HK-2 (cell line): ENCODE data around the gene RALGDS.
"Not testable (repeated sequence)": the region's sequence is repeated elsewhere in the genome, so short reads cannot be mapped to it uniquely, and the experiment has no call there.

Source experiments
- DNase-seq: peaks from one replicate; pipeline ENCODE4 v3.0.0-alpha.2; 2018; ENCODE audit not compliant: unreplicated experiment

RALGDS gene

DNA sequence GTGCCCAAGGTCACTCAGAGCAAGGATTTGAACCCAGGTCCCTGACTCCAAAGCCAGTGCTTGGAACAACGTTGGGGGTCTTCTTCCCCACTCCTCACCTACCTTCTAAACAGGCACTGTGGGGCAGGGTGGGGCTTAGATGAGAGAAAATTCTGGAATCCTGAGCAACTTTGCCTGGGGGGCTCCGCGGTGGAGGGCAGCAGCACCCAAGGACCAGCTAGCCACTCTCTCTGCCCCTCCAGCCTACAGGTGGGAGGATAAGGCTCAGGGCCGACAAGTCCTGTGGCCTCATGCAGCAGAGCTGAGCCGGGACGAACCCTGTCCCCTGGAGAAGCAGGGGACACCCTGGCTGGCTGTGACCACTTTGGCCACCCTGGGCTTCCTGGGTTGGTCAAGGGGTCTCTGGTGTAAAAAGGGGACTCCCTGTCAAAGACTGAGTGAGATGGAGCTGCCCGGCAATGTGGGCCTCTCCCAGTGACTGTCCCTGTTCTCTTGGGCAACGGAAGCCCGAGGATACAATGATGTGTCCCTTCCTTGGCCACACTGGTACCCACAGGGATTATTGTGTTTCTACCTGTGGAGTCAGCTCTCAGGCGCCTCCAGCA lies 32.8 kb downstream of the RALGDS start:
- no peak for DNase-seq

DNA sequence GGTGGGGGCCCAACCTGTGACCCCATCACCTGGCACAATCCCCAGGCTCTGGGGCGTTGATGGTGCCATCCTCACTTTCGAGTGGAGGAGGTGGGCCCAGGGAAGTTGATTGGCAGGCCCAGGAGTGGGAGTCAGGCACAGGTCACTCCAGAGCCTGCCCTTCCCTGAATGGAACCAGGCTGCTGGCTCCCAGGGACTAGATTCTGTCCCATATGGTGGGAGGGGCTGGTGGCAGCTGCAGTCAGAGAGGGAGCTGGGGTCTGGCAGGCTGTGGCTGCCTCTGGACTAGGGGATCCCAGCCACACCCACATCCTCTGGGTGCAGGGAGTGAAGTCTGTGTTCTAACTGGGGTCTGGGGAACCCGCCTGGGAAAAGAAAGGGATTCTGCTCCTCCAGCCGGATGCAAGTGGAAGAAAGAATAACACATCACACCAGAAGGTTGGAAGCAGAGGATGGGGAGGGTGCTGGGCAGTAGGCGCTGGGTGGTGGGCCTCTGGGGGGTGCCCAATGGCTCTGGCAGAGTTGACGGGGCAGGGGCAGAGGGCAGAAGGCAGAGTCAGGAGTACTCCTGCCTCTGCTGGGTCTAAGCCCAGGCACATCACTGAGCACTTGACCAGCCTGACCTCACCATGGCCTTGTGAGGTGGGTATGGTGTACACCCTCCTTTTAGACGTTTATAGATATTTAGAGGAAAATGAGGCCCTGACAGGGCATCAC lies 33.5 kb downstream of the RALGDS start:
- DNase-seq, result no peak

DNA sequence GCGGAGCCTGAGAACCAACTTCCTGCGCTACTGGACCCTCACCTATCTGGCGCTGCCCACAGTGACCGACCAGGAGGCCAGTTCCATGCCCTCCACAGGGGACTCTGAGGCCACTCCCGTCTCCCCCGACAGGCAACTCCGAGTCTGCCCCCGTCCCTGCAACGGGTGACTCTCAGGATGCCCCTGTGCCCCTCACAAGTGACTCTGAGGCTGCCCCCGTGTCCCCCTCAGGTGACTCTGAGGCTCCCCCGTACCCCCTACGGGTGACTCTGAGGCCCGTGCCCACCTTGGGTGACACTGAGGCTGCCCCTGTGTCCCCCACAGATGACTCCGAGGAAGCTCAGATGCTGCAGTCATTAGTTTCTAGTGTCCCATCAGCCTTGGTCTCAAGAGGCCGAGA lies 34.1 kb downstream of the RALGDS start:
- DNase-seq, result no peak

DNA sequence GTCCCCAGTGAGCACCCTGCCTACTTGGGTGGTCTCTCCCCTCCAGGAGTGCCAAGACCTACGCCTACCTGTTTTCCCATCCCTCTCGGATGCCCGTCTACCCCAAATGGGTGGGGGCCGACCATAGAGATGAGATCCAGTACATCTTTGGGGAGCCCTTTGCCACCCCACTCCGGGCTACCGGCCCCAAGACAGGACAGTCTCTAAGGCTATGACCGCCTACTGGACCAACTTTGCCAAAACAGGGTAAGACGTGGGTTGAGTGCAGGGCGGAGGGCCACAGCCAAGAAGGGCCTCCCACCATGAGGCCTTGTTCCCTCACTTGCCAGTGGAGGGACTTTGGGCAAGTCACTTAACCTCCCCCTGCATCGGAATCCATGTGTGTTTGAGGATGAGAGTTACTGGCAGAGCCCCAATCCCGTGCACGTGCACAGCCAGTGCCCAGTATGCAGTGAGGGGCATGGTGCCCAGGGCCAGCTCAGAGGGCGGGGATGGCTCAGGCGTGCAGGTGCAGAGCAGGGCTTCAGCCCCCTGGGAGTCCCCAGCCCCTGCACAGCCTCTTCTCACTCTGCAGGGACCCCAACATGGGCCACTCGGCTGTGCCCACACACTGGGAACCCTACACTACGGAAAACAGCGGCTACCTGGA lies 34.7 kb downstream of the RALGDS start:
- not testable (repeated sequence) for DNase-seq

DNA sequence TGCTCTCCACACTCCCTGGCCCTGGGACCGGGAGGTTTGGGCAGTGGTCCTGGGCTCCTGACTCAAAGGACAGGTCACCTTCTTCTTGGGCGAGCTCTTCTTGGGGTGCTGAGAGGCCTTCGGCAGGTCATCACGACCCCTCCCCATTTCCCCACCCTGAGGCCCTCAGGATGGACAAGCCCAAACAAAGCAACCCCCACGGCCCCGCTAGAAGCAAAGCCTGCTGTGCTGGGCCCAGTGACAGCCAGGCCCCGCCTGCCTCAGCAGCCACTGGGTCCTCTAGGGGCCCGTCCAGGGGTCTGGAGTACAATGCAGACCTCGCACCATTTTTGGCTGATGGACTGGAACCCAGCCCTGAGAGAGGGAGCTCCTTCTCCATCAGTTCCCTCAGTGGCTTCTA lies 37.4 kb downstream of the RALGDS start:
- DNase-seq, result not testable (repeated sequence)

DNA sequence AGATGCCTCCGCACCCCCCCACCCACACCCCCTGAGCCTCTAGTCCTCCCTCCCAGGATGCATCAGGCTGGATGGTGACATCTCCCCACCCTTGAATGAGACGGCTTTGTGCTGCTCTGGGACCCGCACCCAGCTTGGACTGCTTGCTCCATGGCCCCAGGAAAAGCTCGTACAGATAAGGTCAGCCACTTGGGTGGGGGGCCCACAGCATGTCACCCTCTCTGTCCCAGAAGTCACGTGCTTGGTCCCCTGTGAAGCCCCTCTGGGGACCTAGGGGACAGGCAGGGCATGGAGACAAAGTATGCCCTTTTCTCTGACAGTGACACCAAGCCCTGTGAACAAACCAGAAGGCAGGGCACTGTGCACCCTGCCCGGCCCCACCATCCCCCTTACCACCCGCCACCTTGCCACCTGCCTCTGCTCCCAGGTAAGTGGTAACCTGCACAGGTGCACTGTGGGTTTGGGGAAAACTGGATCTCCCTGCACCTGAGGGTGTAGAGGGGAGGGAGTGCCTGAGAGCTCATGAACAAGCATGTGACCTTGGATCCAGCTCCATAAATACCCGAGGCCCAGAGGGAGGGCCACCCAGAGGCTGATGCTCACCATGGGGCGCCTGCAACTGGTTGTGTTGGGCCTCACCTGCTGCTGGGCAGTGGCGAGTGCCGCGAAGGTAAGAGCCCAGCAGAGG lies 38.9 kb downstream of the RALGDS start:
- DNase-seq, result not testable (repeated sequence)

DNA sequence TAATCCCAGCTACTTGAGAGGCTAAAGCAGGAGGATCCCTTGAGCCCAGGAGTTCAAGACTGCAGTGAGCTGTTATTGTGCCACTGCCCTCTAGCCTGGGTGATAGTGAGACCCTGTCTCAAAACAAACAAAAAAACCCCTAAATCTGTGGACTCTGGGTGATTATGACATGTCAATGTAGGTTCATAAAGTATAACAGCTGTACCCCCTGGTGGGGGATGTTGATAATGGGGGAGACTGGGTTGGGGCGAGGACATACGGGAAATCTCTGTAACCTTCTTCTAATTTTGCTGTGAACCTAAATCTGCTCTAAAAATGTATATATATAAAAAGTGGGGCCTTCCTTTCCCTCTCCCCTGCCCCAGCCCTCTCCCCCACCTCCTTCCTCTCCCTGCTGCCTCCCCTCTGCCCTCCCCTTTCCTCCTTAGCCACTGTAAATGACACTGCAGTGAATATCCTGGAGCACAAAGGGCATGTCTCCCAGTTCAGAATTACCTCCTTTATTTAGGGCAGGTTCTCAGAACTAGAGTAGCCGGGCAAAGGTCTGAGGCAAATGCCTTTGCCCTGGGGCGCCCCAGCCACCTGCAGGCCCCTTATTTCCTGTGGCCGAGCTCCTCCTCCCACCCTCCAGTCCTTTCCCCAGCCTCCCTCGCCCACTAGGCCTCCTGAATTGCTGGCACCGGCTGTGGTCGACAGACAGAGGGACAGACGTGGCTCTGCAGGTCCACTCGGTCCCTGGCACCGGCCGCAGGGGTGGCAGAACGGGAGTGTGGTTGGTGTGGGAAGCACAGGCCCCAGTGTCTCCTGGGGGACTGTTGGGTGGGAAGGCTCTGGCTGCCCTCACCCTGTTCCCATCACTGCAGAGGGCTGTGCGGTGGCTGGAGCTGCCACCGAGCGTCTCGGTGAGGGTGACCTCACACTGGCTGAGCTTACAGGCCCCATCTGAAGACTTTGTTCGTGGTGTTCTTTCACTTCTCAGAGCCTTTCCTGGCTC lies 40.0 kb downstream of the RALGDS start:
- not testable (repeated sequence) for DNase-seq

DNA sequence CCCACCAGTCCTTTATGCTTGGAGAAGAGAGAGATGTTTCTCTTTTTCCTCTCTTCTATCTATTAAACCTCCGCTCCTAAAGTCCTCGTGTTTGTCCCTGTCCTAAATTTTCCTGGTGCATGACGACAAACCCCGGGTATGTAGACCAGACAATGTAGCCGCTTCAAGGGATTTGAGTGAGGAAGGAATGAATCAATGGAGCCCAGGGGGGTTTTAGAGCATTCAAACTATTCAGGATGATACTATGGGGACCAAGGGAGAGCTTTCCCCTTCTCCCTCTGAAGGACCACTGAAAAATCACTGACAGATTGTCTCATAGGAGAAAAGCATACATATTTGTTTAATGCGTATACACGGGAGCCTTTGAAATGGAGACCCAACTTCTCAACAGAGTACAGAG lies 40.9 kb downstream of the RALGDS start:
- no peak for DNase-seq

DNA sequence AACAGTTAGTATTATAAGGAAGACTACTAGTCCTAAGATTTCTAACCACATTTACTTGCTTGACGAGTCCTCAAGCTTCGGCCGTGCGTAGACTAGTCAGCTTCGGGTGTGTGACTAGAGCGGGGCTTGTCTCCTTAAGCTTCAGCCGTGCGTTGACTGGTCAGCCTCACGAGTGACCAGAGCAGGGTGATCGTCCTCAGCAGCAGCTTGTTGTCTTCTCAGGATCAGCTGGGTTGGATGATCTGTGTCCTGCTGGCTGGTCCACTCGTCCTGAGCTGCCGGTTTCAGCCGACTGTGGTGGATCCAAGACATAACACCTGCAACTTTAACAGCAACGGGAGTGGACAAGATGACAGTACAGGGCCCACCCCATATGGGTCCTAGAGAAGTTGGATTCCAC lies 42.6 kb downstream of the RALGDS start:
- DNase-seq, result no peak

DNA sequence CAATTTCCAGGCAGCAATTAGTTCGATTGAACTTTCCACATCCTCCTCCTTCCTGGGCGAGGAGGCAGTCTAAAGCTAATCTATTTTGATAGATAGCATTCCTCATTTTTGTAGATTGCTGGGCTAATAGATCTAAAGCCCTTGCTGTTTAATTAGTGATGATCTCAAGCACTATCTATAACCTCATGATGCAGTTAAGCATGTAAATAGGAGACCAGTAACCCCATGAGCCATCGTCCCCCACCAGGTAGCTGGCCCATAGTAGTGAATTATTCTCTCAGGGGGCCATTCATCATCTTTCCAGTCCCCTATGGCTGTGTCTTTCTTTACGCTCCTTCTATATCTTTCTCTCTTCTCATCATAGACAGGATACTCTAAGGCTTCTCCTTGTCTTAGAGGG lies 44.3 kb downstream of the RALGDS start:
- no peak for DNase-seq

DNA sequence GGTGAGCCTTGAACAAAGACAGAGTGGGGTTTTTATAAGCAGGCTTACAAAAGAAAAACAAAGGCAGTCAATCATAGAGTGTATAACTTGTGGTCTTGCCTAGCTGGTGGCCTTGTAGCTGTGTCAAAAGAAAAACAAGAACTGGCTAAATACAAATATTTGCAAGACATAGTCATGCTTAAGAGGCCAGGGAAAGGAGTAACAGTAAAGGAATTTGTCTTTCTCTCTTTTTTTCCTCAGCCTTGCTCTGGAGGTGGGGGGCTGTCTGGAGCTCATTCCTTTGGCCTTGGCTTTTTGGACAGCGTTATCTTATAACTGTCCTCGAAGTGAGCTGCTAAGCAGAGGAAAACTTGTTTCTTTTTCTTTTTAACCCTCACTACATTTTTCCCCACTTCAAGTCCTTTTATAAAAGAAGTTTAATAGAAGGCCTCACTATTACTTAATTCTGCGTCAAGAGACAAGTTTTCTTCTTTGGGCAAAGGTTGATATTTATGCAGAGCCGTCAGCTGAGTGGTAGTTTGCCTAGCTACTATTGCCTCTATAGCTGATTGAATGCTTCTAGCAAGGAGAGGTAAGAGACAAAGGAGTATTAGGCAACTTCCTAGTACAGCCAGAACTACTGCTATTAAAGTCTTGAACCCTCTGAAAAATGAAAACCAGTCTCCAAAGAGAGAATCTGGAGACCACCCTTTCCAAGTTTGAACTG lies 45.0 kb downstream of the RALGDS start:
- DNase-seq, result no peak

DNA sequence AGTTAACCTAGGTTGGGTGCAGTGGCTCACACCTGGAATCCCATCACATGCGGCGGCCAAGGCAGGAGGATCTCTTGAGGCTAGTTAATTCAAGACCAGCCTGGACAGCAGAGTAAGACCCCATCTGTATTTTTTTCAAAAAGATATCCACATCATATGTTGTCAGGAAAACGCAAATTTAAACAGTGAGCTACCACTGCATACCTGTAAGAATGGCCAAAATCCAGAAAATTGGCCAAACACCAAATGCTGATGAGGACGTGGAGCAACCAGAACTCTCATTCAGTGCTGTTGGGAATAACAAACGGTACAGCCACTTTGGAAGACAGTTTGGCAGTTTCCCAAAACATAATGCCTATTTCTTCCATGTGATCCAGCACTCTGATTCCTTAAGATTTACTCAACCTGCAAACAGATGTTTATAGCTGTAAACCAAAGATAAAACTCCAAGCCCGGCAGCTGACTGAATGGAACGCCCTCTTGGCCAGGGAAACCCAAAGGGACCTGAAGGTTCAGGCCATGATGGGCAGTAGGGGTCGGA lies 46.9 kb downstream of the RALGDS start:
- no peak for DNase-seq

DNA sequence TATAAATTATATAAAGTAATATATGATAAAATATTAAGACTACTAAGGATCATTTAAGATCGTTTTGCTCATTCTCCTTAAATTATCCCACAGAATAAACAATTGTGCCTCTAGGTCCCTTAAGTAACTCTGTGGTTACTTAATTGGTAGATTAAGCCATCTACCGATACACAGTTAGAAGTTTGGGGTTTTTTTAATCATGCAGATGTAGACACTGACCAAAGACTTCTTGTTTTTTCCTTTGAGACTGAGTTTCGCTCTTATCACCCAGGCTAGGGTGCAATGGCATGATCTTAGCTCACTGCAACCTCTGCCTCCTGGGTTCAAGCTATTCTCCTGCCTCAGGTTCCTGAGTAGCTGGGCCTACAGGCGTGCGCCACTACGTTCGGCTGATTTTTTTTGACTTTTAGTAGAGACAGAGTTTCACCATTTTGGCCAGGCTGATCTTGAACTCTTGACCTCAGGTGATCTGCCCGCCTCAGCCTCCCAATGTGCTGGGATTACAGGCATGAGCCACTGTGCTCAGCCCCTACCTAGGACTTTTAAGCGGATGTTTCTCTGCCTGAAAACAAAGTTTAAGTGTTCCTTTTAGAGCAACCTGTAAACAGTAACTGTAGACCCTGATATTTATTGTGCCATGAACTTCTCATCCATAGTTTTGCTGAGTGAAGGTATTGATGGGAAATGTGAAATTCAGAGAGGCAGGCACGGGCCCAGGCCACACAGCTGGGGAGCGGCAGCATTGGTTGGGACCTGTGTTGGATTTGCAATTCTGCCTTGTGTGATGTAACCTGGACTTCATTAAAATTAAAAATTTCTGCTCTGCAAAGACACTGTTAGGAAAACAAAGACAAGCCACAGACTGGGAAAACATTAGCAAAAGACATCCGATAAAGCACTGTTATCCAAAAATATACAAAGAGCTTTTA lies 47.7 kb downstream of the RALGDS start:
- no peak for DNase-seq

DNA sequence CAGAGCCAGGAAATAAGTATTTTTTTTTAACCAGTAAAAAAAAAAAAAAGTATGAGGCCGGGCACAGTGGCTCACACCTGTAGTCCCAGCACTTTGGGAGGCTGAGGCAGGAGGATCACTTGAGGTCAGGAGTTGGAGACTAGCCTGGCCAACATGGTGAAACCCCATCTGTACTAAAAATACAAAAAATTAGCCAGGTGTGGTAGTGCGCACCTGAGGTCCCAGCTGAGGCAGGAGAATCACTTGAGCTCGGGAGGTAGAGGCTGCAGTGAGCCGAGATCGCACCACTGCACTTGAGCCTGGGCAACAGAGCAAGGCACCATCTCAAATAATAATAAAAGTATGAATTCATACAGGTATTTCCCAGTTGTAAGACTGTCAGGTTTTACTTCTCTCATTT lies 48.8 kb downstream of the RALGDS start:
- DNase-seq, result not testable (repeated sequence)

DNA sequence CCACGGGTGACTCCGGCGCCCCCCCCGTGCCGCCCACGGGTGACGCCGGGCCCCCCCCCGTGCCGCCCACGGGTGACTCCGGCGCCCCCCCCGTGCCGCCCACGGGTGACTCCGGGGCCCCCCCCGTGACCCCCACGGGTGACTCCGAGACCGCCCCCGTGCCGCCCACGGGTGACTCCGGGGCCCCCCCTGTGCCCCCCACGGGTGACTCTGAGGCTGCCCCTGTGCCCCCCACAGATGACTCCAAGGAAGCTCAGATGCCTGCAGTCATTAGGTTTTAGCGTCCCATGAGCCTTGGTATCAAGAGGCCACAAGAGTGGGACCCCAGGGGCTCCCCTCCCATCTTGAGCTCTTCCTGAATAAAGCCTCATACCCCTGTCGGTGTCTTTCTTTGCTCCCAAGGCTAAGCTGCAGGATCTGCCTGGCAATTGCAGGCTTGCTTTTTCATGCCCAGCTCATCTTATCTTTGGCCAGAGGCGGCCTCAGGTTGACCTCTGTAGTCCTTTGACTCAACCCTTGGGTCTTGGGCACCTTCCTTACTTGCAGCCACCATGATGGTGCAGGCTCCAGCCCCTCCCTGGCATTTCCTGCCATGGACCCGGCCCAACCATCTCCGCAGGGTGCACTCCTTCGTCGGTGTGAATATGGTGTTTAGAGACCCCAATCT lies 49.4 kb downstream of the RALGDS start:
- no peak for DNase-seq

DNA sequence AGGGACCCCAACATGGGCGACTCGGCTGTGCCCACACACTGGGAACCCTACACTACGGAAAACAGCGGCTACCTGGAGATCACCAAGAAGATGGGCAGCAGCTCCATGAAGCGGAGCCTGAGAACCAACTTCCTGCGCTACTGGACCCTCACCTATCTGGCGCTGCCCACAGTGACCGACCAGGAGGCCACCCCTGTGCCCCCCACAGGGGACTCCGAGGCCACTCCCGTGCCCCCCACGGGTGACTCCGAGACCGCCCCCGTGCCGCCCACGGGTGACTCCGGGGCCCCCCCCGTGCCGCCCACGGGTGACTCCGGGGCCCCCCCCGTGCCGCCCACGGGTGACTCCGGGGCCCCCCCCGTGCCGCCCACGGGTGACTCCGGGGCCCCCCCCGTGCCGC lies 50.1 kb downstream of the RALGDS start:
- DNase-seq, result not testable (repeated sequence)

DNA sequence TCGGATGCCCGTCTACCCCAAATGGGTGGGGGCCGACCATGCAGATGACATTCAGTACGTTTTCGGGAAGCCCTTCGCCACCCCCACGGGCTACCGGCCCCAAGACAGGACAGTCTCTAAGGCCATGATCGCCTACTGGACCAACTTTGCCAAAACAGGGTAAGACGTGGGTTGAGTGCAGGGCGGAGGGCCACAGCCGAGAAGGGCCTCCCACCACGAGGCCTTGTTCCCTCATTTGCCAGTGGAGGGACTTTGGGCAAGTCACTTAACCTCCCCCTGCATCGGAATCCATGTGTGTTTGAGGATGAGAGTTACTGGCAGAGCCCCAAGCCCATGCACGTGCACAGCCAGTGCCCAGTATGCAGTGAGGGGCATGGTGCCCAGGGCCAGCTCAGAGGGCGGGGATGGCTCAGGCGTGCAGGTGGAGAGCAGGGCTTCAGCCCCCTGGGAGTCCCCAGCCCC lies 50.5 kb downstream of the RALGDS start:
- DNase-seq, result not testable (repeated sequence)

DNA sequence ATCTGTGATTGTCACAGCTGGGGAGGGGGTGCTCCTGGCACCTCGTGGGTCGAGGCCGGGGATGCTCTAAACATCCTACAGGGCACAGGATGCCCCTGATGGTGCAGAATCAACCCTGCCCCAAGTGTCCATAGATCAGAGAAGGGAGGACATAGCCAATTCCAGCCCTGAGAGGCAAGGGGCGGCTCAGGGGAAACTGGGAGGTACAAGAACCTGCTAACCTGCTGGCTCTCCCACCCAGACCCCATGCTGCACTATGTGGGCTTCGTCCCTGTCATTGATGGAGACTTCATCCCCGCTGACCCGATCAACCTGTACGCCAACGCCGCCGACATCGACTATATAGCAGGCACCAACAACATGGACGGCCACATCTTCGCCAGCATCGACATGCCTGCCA lies 52.6 kb downstream of the RALGDS start:
- DNase-seq, result not testable (repeated sequence)

DNA sequence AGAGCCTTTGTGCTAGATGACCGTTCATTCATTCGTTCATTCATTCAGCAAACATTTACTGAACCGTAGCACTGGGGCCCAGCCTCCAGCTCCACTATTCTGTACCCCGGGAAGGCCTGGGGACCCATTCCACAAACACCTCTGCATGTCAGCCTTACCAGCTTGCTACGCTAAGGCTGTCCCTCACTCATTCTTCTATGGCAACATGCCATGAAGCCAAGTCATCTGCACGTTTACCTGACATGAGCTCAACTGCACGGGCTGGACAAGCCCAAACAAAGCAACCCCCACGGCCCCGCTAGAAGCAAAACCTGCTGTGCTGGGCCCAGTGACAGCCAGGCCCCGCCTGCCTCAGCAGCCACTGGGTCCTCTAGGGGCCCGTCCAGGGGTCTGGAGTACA lies 53.2 kb downstream of the RALGDS start:
- DNase-seq, result no peak
